Measurements from ENCODE around the gene TSHZ2. TPM values are rescaled to one million over a fixed set of nuclear protein-coding genes. Genes with fewer than 3 reads are reported as not detected.

The TSHZ2 gene
- total RNA-seq, 1 experiment from 2014 or later: 0.20 TPM

DNA sequence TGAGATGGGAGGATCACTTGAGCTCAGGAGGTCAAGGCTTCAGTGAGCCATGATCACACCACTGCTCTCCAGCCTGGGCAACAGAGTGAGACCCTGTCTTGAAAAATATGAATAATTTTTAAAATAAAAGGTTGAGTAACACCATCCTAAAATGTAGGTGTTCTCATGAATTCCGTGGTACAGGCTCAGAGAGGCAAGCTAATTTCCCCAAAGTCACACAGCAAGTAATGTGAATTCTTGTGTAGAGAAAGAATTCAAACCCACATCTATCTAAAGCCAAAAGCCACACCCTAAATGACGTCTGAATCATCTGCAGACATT is 541.0 kb downstream of the TSHZ2 start (continued):
- TF ChIP-seq, protein P1, sequence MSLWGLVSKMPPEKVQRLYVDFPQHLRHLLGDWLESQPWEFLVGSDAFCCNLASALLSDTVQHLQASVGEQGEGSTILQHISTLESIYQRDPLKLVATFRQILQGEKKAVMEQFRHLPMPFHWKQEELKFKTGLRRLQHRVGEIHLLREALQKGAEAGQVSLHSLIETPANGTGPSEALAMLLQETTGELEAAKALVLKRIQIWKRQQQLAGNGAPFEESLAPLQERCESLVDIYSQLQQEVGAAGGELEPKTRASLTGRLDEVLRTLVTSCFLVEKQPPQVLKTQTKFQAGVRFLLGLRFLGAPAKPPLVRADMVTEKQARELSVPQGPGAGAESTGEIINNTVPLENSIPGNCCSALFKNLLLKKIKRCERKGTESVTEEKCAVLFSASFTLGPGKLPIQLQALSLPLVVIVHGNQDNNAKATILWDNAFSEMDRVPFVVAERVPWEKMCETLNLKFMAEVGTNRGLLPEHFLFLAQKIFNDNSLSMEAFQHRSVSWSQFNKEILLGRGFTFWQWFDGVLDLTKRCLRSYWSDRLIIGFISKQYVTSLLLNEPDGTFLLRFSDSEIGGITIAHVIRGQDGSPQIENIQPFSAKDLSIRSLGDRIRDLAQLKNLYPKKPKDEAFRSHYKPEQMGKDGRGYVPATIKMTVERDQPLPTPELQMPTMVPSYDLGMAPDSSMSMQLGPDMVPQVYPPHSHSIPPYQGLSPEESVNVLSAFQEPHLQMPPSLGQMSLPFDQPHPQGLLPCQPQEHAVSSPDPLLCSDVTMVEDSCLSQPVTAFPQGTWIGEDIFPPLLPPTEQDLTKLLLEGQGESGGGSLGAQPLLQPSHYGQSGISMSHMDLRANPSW (CRISPR knock-in tag; conservative IDR thresholded peaks at IDR 0.05; ENCODE audit: low read depth): no peak
- TF ChIP-seq OVOL2 (CRISPR knock-in tag; IDR thresholded peaks at IDR 0.05; ENCODE audit: borderline replicate concordance) (no peak), ZBTB21 (CRISPR knock-in tag; IDR thresholded peaks at IDR 0.05; ENCODE audit: borderline replicate concordance) (no peak), GTF2I (CRISPR knock-in tag; conservative IDR thresholded peaks at IDR 0.05) (no peak), GABPB1 (CRISPR knock-in tag; IDR thresholded peaks at IDR 0.05) (no peak), NR3C1 (CRISPR knock-in tag; conservative IDR thresholded peaks at IDR 0.05; ENCODE audit: low read depth) (no peak), ZNF138 (CRISPR knock-in tag; conservative IDR thresholded peaks at IDR 0.05) (no peak)
- TF ChIP-seq, protein P2, sequence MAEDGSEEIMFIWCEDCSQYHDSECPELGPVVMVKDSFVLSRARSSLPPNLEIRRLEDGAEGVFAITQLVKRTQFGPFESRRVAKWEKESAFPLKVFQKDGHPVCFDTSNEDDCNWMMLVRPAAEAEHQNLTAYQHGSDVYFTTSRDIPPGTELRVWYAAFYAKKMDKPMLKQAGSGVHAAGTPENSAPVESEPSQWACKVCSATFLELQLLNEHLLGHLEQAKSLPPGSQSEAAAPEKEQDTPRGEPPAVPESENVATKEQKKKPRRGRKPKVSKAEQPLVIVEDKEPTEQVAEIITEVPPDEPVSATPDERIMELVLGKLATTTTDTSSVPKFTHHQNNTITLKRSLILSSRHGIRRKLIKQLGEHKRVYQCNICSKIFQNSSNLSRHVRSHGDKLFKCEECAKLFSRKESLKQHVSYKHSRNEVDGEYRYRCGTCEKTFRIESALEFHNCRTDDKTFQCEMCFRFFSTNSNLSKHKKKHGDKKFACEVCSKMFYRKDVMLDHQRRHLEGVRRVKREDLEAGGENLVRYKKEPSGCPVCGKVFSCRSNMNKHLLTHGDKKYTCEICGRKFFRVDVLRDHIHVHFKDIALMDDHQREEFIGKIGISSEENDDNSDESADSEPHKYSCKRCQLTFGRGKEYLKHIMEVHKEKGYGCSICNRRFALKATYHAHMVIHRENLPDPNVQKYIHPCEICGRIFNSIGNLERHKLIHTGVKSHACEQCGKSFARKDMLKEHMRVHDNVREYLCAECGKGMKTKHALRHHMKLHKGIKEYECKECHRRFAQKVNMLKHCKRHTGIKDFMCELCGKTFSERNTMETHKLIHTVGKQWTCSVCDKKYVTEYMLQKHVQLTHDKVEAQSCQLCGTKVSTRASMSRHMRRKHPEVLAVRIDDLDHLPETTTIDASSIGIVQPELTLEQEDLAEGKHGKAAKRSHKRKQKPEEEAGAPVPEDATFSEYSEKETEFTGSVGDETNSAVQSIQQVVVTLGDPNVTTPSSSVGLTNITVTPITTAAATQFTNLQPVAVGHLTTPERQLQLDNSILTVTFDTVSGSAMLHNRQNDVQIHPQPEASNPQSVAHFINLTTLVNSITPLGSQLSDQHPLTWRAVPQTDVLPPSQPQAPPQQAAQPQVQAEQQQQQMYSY (CRISPR knock-in tag; IDR thresholded peaks at IDR 0.05): no peak

DNA sequence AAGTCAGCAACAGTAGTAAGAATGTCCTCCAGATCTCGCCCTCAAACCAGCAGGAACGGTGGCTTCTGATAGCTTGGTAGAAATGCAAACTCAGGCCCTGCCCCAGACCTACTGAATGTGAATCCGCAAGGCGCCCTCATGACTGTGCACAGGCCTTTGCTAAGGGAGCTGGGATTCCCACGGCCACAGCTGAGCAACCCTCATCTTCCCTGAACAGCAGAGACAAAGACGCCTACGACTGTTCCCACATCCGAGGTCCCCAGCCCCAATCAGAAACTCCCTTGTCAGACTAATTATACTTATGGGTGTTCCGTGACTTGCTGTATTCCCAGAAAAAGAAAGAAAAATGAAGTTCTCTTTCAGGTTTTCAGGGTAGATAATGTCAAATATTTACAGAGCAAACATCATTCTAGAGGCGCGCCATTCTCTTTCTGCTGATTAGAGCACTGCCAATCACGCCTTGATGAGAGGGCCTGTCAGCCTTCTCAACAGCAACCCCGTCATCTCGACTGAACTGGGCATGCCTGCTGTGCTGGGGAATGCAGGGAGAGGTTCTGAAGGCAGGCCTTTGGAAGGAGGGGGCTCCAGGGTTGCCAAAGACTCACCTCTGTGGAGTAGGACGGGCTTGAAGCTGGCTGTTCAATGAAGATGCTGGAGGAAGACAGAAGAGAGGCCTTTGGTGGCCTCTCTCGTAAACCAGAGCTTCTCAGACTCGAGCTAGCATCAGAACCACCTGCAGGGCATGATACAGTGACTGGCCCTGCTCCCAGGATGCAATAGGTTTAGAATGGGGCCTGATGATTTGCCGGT is 541.5 kb downstream of the TSHZ2 start:
- Mint-ChIP-seq H3K27ac (no peak overlapping the region), H3K4me3 (no peak overlapping the region), H3K9me3 (no peaks in the 10 kb centered on the region), H3K36me3 (no peaks in the 10 kb centered on the region), H3K27me3 (ENCODE audit: low read depth) (no peaks in the 10 kb centered on the region), H3K4me1 (no peaks in the 10 kb centered on the region)
- ChIA-PET CTCF (interaction anchor here (1.1 to 1.4 kb wide), 3 partner anchors 34 to 426 kb away, joined by 3 to 4 read pairs (median 4); no protein-coding TSS in a partner anchor), POLR2A (interaction anchor here (1.0 kb wide), 1 partner anchor 15 kb away, joined by 3 read pairs; no protein-coding TSS in a partner anchor)
- DNase-seq (ENCODE audit: low spot score) (no peak), ATAC-seq (no peak)
- TF ChIP-seq JAZF1 (CRISPR knock-in tag; IDR thresholded peaks at IDR 0.05) (no peak), RELA (CRISPR knock-in tag; IDR thresholded peaks at IDR 0.05; ENCODE audit: borderline replicate concordance) (no peak), ZNF416 (CRISPR knock-in tag; IDR thresholded peaks at IDR 0.05) (no peak), ZBTB21 (CRISPR knock-in tag; IDR thresholded peaks at IDR 0.05; ENCODE audit: borderline replicate concordance) (no peak), JUN (CRISPR knock-in tag; IDR thresholded peaks at IDR 0.05) (no peak), ZNF396 (CRISPR knock-in tag; IDR thresholded peaks at IDR 0.05; ENCODE audit: borderline replicate concordance) (no peak), NR2C2 (CRISPR knock-in tag; IDR thresholded peaks at IDR 0.05) (no peak), SMAD3 (CRISPR knock-in tag; IDR thresholded peaks at IDR 0.05; ENCODE audit: borderline replicate concordance) (no peak), OVOL2 (CRISPR knock-in tag; IDR thresholded peaks at IDR 0.05; ENCODE audit: borderline replicate concordance) (no peak)
- TF ChIP-seq, protein P3, sequence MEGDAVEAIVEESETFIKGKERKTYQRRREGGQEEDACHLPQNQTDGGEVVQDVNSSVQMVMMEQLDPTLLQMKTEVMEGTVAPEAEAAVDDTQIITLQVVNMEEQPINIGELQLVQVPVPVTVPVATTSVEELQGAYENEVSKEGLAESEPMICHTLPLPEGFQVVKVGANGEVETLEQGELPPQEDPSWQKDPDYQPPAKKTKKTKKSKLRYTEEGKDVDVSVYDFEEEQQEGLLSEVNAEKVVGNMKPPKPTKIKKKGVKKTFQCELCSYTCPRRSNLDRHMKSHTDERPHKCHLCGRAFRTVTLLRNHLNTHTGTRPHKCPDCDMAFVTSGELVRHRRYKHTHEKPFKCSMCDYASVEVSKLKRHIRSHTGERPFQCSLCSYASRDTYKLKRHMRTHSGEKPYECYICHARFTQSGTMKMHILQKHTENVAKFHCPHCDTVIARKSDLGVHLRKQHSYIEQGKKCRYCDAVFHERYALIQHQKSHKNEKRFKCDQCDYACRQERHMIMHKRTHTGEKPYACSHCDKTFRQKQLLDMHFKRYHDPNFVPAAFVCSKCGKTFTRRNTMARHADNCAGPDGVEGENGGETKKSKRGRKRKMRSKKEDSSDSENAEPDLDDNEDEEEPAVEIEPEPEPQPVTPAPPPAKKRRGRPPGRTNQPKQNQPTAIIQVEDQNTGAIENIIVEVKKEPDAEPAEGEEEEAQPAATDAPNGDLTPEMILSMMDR (IDR thresholded peaks at IDR 0.05): no peak
- TF ChIP-seq, protein P4, sequence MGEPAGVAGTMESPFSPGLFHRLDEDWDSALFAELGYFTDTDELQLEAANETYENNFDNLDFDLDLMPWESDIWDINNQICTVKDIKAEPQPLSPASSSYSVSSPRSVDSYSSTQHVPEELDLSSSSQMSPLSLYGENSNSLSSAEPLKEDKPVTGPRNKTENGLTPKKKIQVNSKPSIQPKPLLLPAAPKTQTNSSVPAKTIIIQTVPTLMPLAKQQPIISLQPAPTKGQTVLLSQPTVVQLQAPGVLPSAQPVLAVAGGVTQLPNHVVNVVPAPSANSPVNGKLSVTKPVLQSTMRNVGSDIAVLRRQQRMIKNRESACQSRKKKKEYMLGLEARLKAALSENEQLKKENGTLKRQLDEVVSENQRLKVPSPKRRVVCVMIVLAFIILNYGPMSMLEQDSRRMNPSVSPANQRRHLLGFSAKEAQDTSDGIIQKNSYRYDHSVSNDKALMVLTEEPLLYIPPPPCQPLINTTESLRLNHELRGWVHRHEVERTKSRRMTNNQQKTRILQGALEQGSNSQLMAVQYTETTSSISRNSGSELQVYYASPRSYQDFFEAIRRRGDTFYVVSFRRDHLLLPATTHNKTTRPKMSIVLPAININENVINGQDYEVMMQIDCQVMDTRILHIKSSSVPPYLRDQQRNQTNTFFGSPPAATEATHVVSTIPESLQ (CRISPR knock-in tag; IDR thresholded peaks at IDR 0.05): no peak
- TF ChIP-seq, protein P5, sequence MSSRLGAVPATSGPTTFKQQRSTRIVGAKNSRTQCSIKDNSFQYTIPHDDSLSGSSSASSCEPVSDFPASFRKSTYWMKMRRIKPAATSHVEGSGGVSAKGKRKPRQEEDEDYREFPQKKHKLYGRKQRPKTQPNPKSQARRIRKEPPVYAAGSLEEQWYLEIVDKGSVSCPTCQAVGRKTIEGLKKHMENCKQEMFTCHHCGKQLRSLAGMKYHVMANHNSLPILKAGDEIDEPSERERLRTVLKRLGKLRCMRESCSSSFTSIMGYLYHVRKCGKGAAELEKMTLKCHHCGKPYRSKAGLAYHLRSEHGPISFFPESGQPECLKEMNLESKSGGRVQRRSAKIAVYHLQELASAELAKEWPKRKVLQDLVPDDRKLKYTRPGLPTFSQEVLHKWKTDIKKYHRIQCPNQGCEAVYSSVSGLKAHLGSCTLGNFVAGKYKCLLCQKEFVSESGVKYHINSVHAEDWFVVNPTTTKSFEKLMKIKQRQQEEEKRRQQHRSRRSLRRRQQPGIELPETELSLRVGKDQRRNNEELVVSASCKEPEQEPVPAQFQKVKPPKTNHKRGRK (CRISPR knock-in tag; IDR thresholded peaks at IDR 0.05; ENCODE audit: borderline replicate concordance): no peak
- TF ChIP-seq, protein P6, sequence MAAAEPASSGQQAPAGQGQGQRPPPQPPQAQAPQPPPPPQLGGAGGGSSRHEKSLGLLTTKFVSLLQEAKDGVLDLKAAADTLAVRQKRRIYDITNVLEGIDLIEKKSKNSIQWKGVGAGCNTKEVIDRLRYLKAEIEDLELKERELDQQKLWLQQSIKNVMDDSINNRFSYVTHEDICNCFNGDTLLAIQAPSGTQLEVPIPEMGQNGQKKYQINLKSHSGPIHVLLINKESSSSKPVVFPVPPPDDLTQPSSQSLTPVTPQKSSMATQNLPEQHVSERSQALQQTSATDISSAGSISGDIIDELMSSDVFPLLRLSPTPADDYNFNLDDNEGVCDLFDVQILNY (CRISPR knock-in tag; IDR thresholded peaks at IDR 0.05): no peak

Measured in WTC11 (cell line).